GM23338 (cell line): Measurements from ENCODE around the gene KDR. TPM values are rescaled to one million over a fixed set of nuclear protein-coding genes. Genes with fewer than 3 reads are reported as not detected.

ENCODE experiments used
- ATAC-seq: fragments of 200-7000 bp; cut with Tn5 transposase; 3 replicates; pipeline ENCODE4 v1.9.1; 2020
- DNase-seq: peaks from one replicate; pipeline ENCODE4 v3.0.0-alpha.2; 2015; ENCODE audit warnings: low spot score
- H2AFZ ChIP-seq: fragments of 200-600 bp; sonication (generic); 2 replicates; pipeline ENCODE4 v1.8.0; 2016; ENCODE audit warnings: antibody characterized with exemption, mild to moderate bottlenecking, moderate library complexity
- H3F3A ChIP-seq: fragments of 200-600 bp; sonication (generic); replicated peaks from 2 replicates; pipeline ENCODE4 v1.8.0; 2017; ENCODE audit warnings: antibody characterized with exemption, mixed run types, low read depth
- H3K27ac ChIP-seq: fragments of 200-600 bp; sonication (generic); 2 replicates; pipeline ENCODE4 v1.6.1; 2016; ENCODE audit warnings: low read depth
- H3K27me3 ChIP-seq: fragments of 200-600 bp; sonication (generic); 2 replicates; pipeline ENCODE4 v1.8.0; 2016; ENCODE audit warnings: mild to moderate bottlenecking, mixed run types, moderate library complexity; ENCODE audit not compliant: insufficient read depth
- H3K36me3 ChIP-seq: fragments of 200-600 bp; sonication (generic); 2 replicates; pipeline ENCODE4 v1.8.0; 2016; ENCODE audit warnings: mild to moderate bottlenecking; ENCODE audit not compliant: insufficient read depth
- H3K4me1 ChIP-seq: fragments of 200-600 bp; sonication (generic); 2 replicates; pipeline ENCODE4 v1.8.0; 2016; ENCODE audit warnings: mild to moderate bottlenecking, moderate library complexity; ENCODE audit not compliant: insufficient read depth
- H3K4me2 ChIP-seq: fragments of 200-600 bp; sonication (generic); 2 replicates; pipeline ENCODE4 v1.7.1; 2017; ENCODE audit warnings: mixed run types
- H3K4me3 ChIP-seq: fragments of 200-600 bp; sonication (generic); 2 replicates; pipeline ENCODE4 v1.6.1; 2016; ENCODE audit warnings: mixed run types
- H3K79me2 ChIP-seq: fragments of 200-600 bp; sonication (generic); replicated peaks from 2 replicates; pipeline ENCODE4 v1.8.0; 2017; ENCODE audit warnings: mild to moderate bottlenecking; ENCODE audit not compliant: insufficient read depth
- H3K9me2 ChIP-seq: fragments of 200-600 bp; sonication (generic); 2 replicates; pipeline ENCODE4 v1.8.0; 2017; ENCODE audit not compliant: insufficient read depth
- H4K20me1 ChIP-seq: fragments of 200-600 bp; sonication (generic); replicated peaks from 2 replicates; pipeline ENCODE4 v1.8.0; 2017; ENCODE audit warnings: mild to moderate bottlenecking; ENCODE audit not compliant: insufficient read depth
- H3K27ac Mint-ChIP-seq: 2 replicates; pipeline ENCODE4 v1.8.0; 2020; ENCODE audit warnings: inconsistent platforms, mild to moderate bottlenecking, moderate library complexity, mixed read lengths
- H3K27me3 Mint-ChIP-seq: 3 replicates; pipeline ENCODE4 v1.8.0; 2022; ENCODE audit warnings: low read depth, mild to moderate bottlenecking, moderate library complexity, mixed read lengths, inconsistent platforms; ENCODE audit not compliant: insufficient read depth, poor library complexity
- H3K36me3 Mint-ChIP-seq: 3 replicates; pipeline ENCODE4 v1.8.0; 2021; ENCODE audit warnings: low read depth, mild to moderate bottlenecking, inconsistent platforms, moderate library complexity, mixed read lengths
- H3K4me1 Mint-ChIP-seq: 3 replicates; pipeline ENCODE4 v1.8.0; 2020; ENCODE audit warnings: mild to moderate bottlenecking, inconsistent platforms, mixed read lengths
- H3K4me3 Mint-ChIP-seq: 3 replicates; pipeline ENCODE4 v1.8.0; 2021; ENCODE audit warnings: moderate library complexity, mild to moderate bottlenecking, inconsistent platforms, mixed read lengths
- H3K9me3 Mint-ChIP-seq: 3 replicates; pipeline ENCODE4 v1.8.0; 2020; ENCODE audit warnings: moderate library complexity, mild to moderate bottlenecking, inconsistent platforms, mixed read lengths
- CREB1 ChIP-seq: fragments of 250-450 bp; sonication (Bioruptor Pico); IDR thresholded peaks from 2 replicates; pipeline ENCODE4 v1.5.0; 2020; ENCODE audit warnings: low read depth, mild to moderate bottlenecking, moderate library complexity
- CTCF ChIP-seq, 2 experiments: fragments of 200-600 bp in 1 of 2; sonication (generic) in 1 of 2; conservative IDR thresholded peaks; 2 replicates each; pipeline versions ENCODE4 v1.5.1 to v1.6.1; 2016 to 2017; ENCODE audit warnings: antibody characterized with exemption in 2 of 2, low read depth in 2 of 2, mild to moderate bottlenecking in 2 of 2, moderate library complexity in 1 of 2
- ETS1 ChIP-seq: IDR thresholded peaks from 2 replicates; pipeline ENCODE4 v1.6.1; 2016; ENCODE audit warnings: antibody characterized with exemption
- EZH2 ChIP-seq: fragments of 200-600 bp; sonication (generic); IDR thresholded peaks from one replicate; pipeline ENCODE4 v1.8.0; 2017; ENCODE audit warnings: antibody characterized with exemption, mild to moderate bottlenecking, low read depth; ENCODE audit not compliant: unreplicated experiment
- EZH2phosphoT487 ChIP-seq: fragments of 200-600 bp; sonication (generic); IDR thresholded peaks from one replicate; pipeline ENCODE4 v1.8.1; 2018; ENCODE audit warnings: antibody characterized with exemption; ENCODE audit not compliant: unreplicated experiment
- JUNB ChIP-seq: IDR thresholded peaks from one replicate; pipeline ENCODE4 v1.6.1; 2016; ENCODE audit warnings: antibody characterized with exemption; ENCODE audit not compliant: unreplicated experiment
- NANOG ChIP-seq: IDR thresholded peaks from 2 replicates; pipeline ENCODE4 v1.6.1; 2016; ENCODE audit warnings: antibody characterized with exemption, borderline replicate concordance
- POLR2AphosphoS5 ChIP-seq: IDR thresholded peaks from 2 replicates; pipeline ENCODE4 v1.6.1; 2016; ENCODE audit warnings: antibody characterized with exemption, low read depth
- REST ChIP-seq: IDR thresholded peaks from one replicate; pipeline ENCODE4 v1.6.1; 2018; ENCODE audit warnings: antibody characterized with exemption; ENCODE audit not compliant: unreplicated experiment
- STAT1 ChIP-seq: IDR thresholded peaks from one replicate; pipeline ENCODE4 v1.6.1; 2016; ENCODE audit warnings: antibody characterized with exemption; ENCODE audit not compliant: unreplicated experiment
- ZNF114 ChIP-seq: fragments of 250-450 bp; sonication (Bioruptor Pico); IDR thresholded peaks from 2 replicates; pipeline ENCODE4 v1.5.0; 2020; ENCODE audit warnings: mild to moderate bottlenecking, moderate library complexity
- ZNF331 ChIP-seq: fragments of 250-450 bp; sonication (Bioruptor Pico); IDR thresholded peaks from 2 replicates; pipeline ENCODE4 v1.5.0; 2020; ENCODE audit warnings: low read depth, mild to moderate bottlenecking, moderate library complexity
- polyA plus RNA-seq: library from polyadenylated mRNA; unstranded; fragments of >200 nt; fragmentation: Nextera tagmentation; extraction: Ambion mirVana; gene quantifications from 2 replicates; pipeline ENCODE4 v1.2.1, GENCODE V29; 2016
- total RNA-seq: library from RNA; depleted of rRNA; stranded (reverse); fragments of >200 nt; shearing (Covaris generic); gene quantifications from 2 replicates; pipeline ENCODE4 v1.2.3, GENCODE V29; 2014

Gene KDR
- total and polyA plus RNA-seq, 2 experiments from 2014 or later = 27.9 to 109 TPM

GRCh38 chr4:55098456-55099204, 26.8 kb downstream of the KDR start:
- H3K9me3 Mint-ChIP-seq = no peaks in the 10 kb centered on the region
- peaks cover 1% of the 10 kb centered on the region for H3K27me3 Mint-ChIP-seq
- no peak overlapping the region for H3K4me2 ChIP-seq
- no peak overlapping the region for H3K4me3 Mint-ChIP-seq
- TF ChIP-seq EZH2 (no peak), ZNF331 (CRISPR knock-in tag) (no peak), NANOG (no peak), POLR2AphosphoS5 (no peak), CTCF (conservative IDR thresholded peaks at IDR 0.05; ENCODE audit: low read depth in 2 of 2) (no peak), ZNF114 (no peak), JUNB (no peak), STAT1 (no peak), EZH2phosphoT487 (no peak)
- H3K27ac Mint-ChIP-seq = no peak overlapping the region
- H3K27me3 ChIP-seq = no peaks in the 10 kb centered on the region
- no peaks in the 10 kb centered on the region for H3K79me2 ChIP-seq
- peaks cover 87% of the 10 kb centered on the region for H3K36me3 ChIP-seq
- DNase-seq (no peak), ATAC-seq (no peak)
- H4K20me1 ChIP-seq = peaks cover 3% of the 10 kb centered on the region; the same call in 1 of the 2 replicates
- H3K9me2 ChIP-seq = no peaks in the 10 kb centered on the region
- no peak overlapping the region for H3K4me3 ChIP-seq
- no peaks in the 10 kb centered on the region for H3K4me1 ChIP-seq
- H2AFZ ChIP-seq = no peak overlapping the region
- no peak overlapping the region for H3K27ac ChIP-seq
- no peaks in the 10 kb centered on the region for H3K4me1 Mint-ChIP-seq
- peaks cover 96% of the 10 kb centered on the region for H3K36me3 Mint-ChIP-seq
- no peaks in the 10 kb centered on the region for H3F3A ChIP-seq

- Histone ChIP-seq H3F3A (no peaks in the 10 kb centered on the region), H2AFZ (no peak overlapping the region), H3K4me3 (no peak overlapping the region), H4K20me1 (0 out of 2 replicates have a peak, but pooled peaks cover 3% of the 10 kb centered on the region), H3K79me2 (no peaks in the 10 kb centered on the region), H3K4me1 (no peaks in the 10 kb centered on the region), H3K4me2 (no peak overlapping the region), H3K27ac (no peak overlapping the region), H3K27me3 (no peaks in the 10 kb centered on the region), H3K9me2 (no peaks in the 10 kb centered on the region), H3K36me3 (peaks cover 92% of the 10 kb centered on the region)
- H3K9me3 Mint-ChIP-seq = no peaks in the 10 kb centered on the region
- H3K27me3 Mint-ChIP-seq = peaks cover 2% of the 10 kb centered on the region
- H3K4me3 Mint-ChIP-seq = no peak overlapping the region
- H3K4me1 Mint-ChIP-seq = no peaks in the 10 kb centered on the region
- no peak overlapping the region for H3K27ac Mint-ChIP-seq
- H3K36me3 Mint-ChIP-seq = peaks cover 96% of the 10 kb centered on the region
- no peak for ATAC-seq
- DNase-seq = no peak
- no peak for TF ChIP-seq ZNF331 (CRISPR knock-in tag)
- no peak for TF ChIP-seq ZNF114
- TF ChIP-seq REST = no peak
- no peak for TF ChIP-seq CREB1 (CRISPR knock-in tag)
- no peak for TF ChIP-seq ETS1
- TF ChIP-seq JUNB = no peak
- no peak for TF ChIP-seq CTCF (conservative IDR thresholded peaks at IDR 0.05; ENCODE audit: low read depth in 2 of 2)
- TF ChIP-seq EZH2phosphoT487 = no peak
- no peak for TF ChIP-seq STAT1
- no peak for TF ChIP-seq EZH2
- TF ChIP-seq NANOG = no peak
Measured at GRCh38 chr4:55096619-55097018, 28.8 kb downstream of the KDR start.
